ENCODE measurements around the gene ADCY1. TPM values are rescaled to one million over a fixed set of nuclear protein-coding genes. Genes with fewer than 3 reads are reported as not detected.

Gene ADCY1
- total RNA-seq, 1 experiment from 2014 or later, result 3.1 TPM

- BruUV-seq (replicated peaks), result no TSS peak
- intact Hi-C loops (cut with micrococcal nuclease), result no loop called here
- TF ChIP-seq EZH2phosphoT487 (IDR thresholded peaks at IDR 0.05; ENCODE audit: borderline replicate concordance, low read length), result no peak
- TF ChIP-seq CTCF (conservative IDR thresholded peaks at IDR 0.05; ENCODE audit: low read depth, low read length), result no peak
- Histone ChIP-seq H3K4me1 (ENCODE audit: insufficient read depth, low read length) (no peaks in the 10 kb centered on the region), H3K4me3 (ENCODE audit: low read length) (no peak overlapping the region), H2AFZ (ENCODE audit: low read length) (no peak overlapping the region), H3K36me3 (ENCODE audit: low read depth, low read length) (no peaks in the 10 kb centered on the region), H4K20me1 (ENCODE audit: low read length) (no peaks in the 10 kb centered on the region), H3K9me2 (replicated peaks; ENCODE audit: low read length) (no peaks in the 10 kb centered on the region), H3K27me3 (ENCODE audit: low read length) (0 out of 2 replicates have a peak, but pooled peaks cover 3% of the 10 kb centered on the region), H3K9ac (ENCODE audit: low read length) (no peak overlapping the region), H3K79me2 (ENCODE audit: low read length) (no peaks in the 10 kb centered on the region), H3K4me2 (ENCODE audit: low read length) (no peak overlapping the region), H3F3A (ENCODE audit: low read length, unreplicated experiment) (no peaks in the 10 kb centered on the region), H3K9me3 (ENCODE audit: low read length) (no peaks in the 10 kb centered on the region), H3K27ac (ENCODE audit: low read length) (no peak overlapping the region)
- DNase-seq (no peak), ATAC-seq (no peak)
- ChIA-PET POLR2A (ENCODE audit: unreplicated experiment) (no interaction called here), CTCF (no interaction called here)
These were observed 20.8 kb downstream of the ADCY1 start for GRCh38 chr7:45594745-45595535.

GRCh38 chr7:45595809-45596664 is 21.9 kb downstream of the ADCY1 start:
- no TSS peak for BruUV-seq (replicated peaks)
- H3K79me2 ChIP-seq (ENCODE audit: low read length), result no peaks in the 10 kb centered on the region
- ChIA-PET POLR2A (ENCODE audit: unreplicated experiment) (no interaction called here), CTCF (no interaction called here)
- no peak overlapping the region for H3K9ac ChIP-seq (ENCODE audit: low read length)
- no peaks in the 10 kb centered on the region for H4K20me1 ChIP-seq (ENCODE audit: low read length)
- no peaks in the 10 kb centered on the region for H3F3A ChIP-seq (ENCODE audit: low read length, unreplicated experiment)
- intact Hi-C loops (cut with micrococcal nuclease), result no loop called here
- no peak overlapping the region for H3K27ac ChIP-seq (ENCODE audit: low read length)
- TF ChIP-seq CTCF (conservative IDR thresholded peaks at IDR 0.05; ENCODE audit: low read depth, low read length), result no peak
- TF ChIP-seq EZH2phosphoT487 (IDR thresholded peaks at IDR 0.05; ENCODE audit: borderline replicate concordance, low read length), result no peak
- TF ChIP-seq EZH2 (IDR thresholded peaks at IDR 0.05; ENCODE audit: low read length, unreplicated experiment), result no peak
- H2AFZ ChIP-seq (ENCODE audit: low read length), result no peak overlapping the region
- H3K36me3 ChIP-seq (ENCODE audit: low read depth, low read length), result no peaks in the 10 kb centered on the region
- no peak overlapping the region for H3K4me3 ChIP-seq (ENCODE audit: low read length)
- 0 out of 2 replicates have a peak, but pooled peaks cover 3% of the 10 kb centered on the region for H3K27me3 ChIP-seq (ENCODE audit: low read length)
- no peaks in the 10 kb centered on the region for H3K9me3 ChIP-seq (ENCODE audit: low read length)
- DNase-seq (no peak), ATAC-seq (no peak)
- no peaks in the 10 kb centered on the region for H3K4me1 ChIP-seq (ENCODE audit: insufficient read depth, low read length)
- no peaks in the 10 kb centered on the region for H3K9me2 ChIP-seq (replicated peaks; ENCODE audit: low read length)
- no peak overlapping the region for H3K4me2 ChIP-seq (ENCODE audit: low read length)

Measured in PC-3 (cell line).